HL-60 (cell line): ENCODE measurements around the gene ZNF385A.

Experiments
- DNase-seq, 2 experiments: peaks; one replicate each; pipeline ENCODE4 v3.0.0-alpha.2; 2010 to 2020; ENCODE audit warnings: low read depth in 1 of 2, low spot score in 1 of 2
- H3K27ac ChIP-seq: fragments of 250-450 bp; sonication (Bioruptor Pico); replicated peaks from 2 replicates; pipeline ENCODE4 v1.5.1; 2020; ENCODE audit warnings: mild to moderate bottlenecking, moderate library complexity
- H3K27me3 ChIP-seq: fragments of 250-450 bp; sonication (Bioruptor Pico); 2 replicates; pipeline ENCODE4 v1.5.1; 2021; ENCODE audit warnings: mild to moderate bottlenecking, moderate library complexity; ENCODE audit not compliant: insufficient read depth, poor library complexity, severe bottlenecking
- H3K4me3 ChIP-seq: replicated peaks from 2 replicates; pipeline ENCODE4 v1.5.1; 2011; ENCODE audit warnings: mild to moderate bottlenecking, control low read depth, low read length; ENCODE audit not compliant: insufficient read depth
- CTCF ChIP-seq: IDR thresholded peaks from one replicate; pipeline ENCODE4 v1.5.1; 2011; ENCODE audit warnings: low read length, control low read depth, inconsistent platforms; ENCODE audit not compliant: insufficient read depth
- GABPA ChIP-seq: IDR thresholded peaks from 2 replicates; pipeline ENCODE4 v1.6.1; 2012; ENCODE audit warnings: low read depth
- POLR2AphosphoS5 ChIP-seq: IDR thresholded peaks from 2 replicates; pipeline ENCODE4 v1.6.1; 2012; ENCODE audit warnings: low read depth
- REST ChIP-seq: IDR thresholded peaks from 2 replicates; pipeline ENCODE4 v1.6.1; 2012; ENCODE audit warnings: low read depth; ENCODE audit not compliant: insufficient replicate concordance
- SPI1 ChIP-seq: IDR thresholded peaks from 2 replicates; pipeline ENCODE4 v1.6.1; 2012; ENCODE audit warnings: low read depth, mild to moderate bottlenecking, borderline replicate concordance
- long read RNA-seq: library from polyadenylated mRNA; unstranded; transcript quantifications from one replicate; pipeline ENCODE4 v2.0.0, GENCODE V29; 2020

ZNF385A gene
- long read RNA-seq, result 0 reads

- peak; percentile 88 to 93 for DNase-seq
- TF ChIP-seq GABPA (no peak), POLR2AphosphoS5 (peak; percentile 70), SPI1 (peak; percentile 98), CTCF (no peak)
- peak within 1 kb of the TSS; percentile 79 for H3K27ac ChIP-seq
- H3K4me3 ChIP-seq, result peak within 1 kb of the TSS; percentile 49
- H3K27me3 ChIP-seq, result no peaks in the 10 kb centered on the region
Measured at GRCh38 chr12:54384591-54385041, at the start of gene ZNF385A. Gene ZNF385A, minus strand, starts transcription at chr12:54384733. Its CDS starts 219 bp downstream, at chr12:54384514.

- TF ChIP-seq GABPA, result no peak
- no peak for TF ChIP-seq SPI1
- no peak for TF ChIP-seq POLR2AphosphoS5
- TF ChIP-seq REST, result no peak
- H3K27me3 ChIP-seq, result no peaks in the 10 kb centered on the region
- no peak for DNase-seq
Measured at GRCh38 chr12:54432815-54433164, 48.3 kb upstream of the ZNF385A start.

GRCh38 chr12:54431911-54432814 is 47.6 kb upstream of the ZNF385A start:
- Histone ChIP-seq H3K4me3 (no peak overlapping the region), H3K27me3 (no peaks in the 10 kb centered on the region), H3K27ac (no peak overlapping the region)
- DNase-seq, result no peak
- TF ChIP-seq REST, result no peak

More at GRCh38 chr12:54432815-54433164, 48.3 kb upstream of the ZNF385A start:
- Histone ChIP-seq H3K27ac (no peak overlapping the region), H3K4me3 (no peak overlapping the region)

- Histone ChIP-seq H3K4me3 (no peak overlapping the region), H3K27me3 (no peaks in the 10 kb centered on the region), H3K27ac (no peak overlapping the region)
- no peak for TF ChIP-seq GABPA
- no peak for TF ChIP-seq POLR2AphosphoS5
- TF ChIP-seq SPI1, result no peak
- TF ChIP-seq REST, result no peak
- TF ChIP-seq CTCF, result no peak
- DNase-seq, result no peak
Measured at GRCh38 chr12:54430471-54431069, 46.0 kb upstream of the ZNF385A start.
